ENCODE measurements around the gene SYNE1.
"Not testable (repeated sequence)": the region's sequence is repeated elsewhere in the genome, so short reads cannot be mapped to it uniquely, and the experiment has no call there.

Gene SYNE1, protein sequence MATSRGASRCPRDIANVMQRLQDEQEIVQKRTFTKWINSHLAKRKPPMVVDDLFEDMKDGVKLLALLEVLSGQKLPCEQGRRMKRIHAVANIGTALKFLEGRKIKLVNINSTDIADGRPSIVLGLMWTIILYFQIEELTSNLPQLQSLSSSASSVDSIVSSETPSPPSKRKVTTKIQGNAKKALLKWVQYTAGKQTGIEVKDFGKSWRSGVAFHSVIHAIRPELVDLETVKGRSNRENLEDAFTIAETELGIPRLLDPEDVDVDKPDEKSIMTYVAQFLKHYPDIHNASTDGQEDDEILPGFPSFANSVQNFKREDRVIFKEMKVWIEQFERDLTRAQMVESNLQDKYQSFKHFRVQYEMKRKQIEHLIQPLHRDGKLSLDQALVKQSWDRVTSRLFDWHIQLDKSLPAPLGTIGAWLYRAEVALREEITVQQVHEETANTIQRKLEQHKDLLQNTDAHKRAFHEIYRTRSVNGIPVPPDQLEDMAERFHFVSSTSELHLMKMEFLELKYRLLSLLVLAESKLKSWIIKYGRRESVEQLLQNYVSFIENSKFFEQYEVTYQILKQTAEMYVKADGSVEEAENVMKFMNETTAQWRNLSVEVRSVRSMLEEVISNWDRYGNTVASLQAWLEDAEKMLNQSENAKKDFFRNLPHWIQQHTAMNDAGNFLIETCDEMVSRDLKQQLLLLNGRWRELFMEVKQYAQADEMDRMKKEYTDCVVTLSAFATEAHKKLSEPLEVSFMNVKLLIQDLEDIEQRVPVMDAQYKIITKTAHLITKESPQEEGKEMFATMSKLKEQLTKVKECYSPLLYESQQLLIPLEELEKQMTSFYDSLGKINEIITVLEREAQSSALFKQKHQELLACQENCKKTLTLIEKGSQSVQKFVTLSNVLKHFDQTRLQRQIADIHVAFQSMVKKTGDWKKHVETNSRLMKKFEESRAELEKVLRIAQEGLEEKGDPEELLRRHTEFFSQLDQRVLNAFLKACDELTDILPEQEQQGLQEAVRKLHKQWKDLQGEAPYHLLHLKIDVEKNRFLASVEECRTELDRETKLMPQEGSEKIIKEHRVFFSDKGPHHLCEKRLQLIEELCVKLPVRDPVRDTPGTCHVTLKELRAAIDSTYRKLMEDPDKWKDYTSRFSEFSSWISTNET (N-terminal part only)

DNA sequence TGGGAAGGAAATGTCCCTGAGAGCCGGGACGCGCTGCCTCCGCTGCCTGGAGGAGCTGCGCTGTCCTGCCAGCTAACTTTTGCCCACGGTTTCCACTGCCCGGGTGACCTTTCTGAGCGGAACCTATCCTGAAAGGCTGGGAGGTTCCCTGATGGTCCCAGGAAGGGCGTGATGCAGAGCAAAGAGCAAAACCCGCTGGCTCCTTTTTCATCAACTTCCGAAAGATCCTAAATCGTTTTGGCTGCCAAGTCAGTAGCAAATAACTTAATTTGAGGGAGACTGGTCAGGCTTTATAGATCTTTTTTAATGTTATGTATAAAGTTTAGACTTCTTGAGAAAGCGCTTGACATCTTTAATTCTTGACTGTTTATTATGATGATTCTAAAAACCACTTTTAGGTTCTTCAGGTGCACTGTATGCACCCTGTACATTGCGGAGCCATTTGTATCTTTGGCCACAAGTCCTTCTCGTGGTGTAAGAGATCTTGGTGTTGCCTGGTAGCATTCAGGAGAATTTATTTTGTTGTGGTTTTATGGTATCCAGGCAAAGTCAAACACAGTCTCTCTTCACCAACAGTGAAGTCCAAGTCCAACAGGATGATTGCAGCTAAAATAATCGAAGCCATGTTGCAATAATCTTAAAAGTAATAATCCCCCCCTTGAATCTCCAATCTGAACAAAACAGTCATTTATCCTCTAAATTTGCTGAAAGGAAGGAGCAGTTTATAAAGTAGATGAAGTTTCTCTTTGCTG lies at the start of gene SYNE1:
Gene SYNE1, minus strand, starts transcription at position 67 of the 752 bp plus-strand sequence. CDS start 9,031 bp downstream, outside the sequence.
- no peak for DNase-seq

DNA sequence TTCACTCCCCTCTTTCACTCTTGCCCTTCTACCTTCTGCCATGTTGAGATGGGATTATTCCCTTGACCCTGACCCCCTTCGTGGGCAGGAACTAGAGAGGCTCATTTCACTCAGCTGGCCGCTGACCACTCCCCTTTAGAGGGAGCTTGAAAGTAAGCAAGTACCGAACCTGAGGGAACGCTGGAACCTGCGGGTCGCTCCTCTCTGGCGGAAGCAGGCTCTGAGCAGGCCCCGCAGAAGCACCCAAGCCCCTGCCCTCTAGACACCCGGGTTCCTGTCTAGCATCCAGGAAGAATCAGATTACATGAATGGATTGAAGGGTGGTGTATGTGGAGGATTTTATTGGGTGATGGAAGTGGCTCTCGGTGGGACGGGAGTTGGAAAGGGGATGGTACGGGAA lies 48.7 kb upstream of the SYNE1 start:
- no peak for DNase-seq

DNA sequence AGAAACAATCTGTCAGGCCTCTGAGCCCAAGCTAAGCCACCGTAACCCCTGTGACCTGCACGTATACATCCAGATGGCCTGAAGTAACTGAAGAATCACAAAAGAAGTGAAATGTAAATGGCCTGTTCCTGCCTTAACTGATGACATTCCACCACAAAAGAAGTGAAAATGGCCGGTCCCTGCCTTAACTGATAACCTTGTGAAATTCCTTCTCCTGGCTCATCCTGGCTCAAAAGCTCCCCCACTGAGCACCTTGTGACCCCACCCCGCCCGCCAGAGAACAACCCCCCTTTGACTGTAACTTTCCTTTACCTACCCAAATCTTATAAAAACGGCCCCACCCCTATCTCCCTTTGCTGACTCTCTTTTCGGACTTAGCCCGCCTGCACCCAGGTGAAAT lies 45.8 kb upstream of the SYNE1 start:
- not testable (repeated sequence) for DNase-seq

DNA sequence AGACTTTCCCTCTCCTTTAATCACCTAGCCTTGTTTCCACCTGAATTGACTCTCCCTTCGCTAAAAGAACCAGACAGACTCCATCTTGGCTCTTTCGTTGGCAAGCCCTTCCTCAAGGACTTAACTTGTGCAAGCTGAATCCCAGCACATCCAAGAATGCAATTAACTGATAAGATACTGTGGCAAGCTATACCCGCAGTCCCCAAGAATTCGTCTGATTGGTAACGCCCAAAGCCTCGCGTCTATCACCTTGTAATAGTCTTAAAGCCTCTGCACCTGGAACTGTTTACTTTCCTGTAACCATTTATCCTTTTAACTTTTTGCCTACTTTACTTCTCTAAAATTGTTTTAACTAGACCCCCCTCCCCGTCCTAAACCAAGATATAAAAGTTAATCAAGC lies 45.0 kb upstream of the SYNE1 start:
- DNase-seq: no peak

DNA sequence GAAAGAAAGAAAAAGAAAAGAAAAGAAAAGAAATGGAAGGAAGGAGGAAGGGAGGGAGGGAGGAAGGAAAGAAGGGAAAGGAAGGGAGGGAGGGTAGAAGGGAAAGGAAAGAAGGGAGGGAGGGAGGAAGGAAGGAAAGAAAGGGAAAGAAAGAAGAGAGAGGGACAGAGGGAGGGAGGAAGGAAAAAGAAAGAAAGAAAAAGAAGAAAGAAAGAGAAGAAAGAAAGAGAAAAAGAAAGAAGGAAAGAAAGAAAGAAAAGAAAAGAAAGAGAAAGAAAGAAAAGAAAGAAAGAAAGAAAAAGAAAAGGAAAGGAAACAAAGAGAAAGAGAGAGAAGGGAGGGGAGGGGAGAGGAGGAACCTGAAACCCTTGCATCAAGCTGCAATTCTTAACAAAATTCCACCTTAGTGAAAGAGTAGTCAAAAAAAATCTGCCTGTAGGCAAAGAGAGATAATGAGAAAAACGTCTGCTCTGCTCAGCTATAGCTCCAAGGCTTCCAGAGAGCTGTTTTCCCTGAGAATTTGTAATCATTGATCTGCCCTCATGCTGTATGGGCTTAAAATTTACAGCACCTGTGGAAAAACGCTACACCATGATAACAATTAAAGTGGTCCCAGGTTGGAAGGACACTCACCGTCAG lies 43.8 kb upstream of the SYNE1 start:
- DNase-seq: no peak

DNA sequence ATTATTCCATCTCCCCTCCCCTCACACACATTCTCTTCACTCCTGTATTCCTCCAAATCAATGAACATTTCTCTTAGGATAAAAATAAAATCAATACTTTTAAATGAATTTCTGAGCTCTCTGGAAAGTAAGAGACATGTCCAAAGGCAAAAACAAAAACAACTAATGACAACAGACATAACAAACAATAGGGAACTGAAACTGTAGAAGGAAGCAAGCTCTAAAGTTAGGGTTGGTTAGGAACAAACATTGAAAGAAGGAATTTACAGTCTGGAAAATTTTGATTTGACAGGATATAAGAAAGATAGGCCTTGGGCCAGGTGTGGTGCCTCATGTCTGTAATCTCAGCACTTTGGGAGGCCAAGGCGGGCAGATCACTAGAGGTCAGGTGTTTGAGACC lies 43.0 kb upstream of the SYNE1 start:
- DNase-seq: no peak

DNA sequence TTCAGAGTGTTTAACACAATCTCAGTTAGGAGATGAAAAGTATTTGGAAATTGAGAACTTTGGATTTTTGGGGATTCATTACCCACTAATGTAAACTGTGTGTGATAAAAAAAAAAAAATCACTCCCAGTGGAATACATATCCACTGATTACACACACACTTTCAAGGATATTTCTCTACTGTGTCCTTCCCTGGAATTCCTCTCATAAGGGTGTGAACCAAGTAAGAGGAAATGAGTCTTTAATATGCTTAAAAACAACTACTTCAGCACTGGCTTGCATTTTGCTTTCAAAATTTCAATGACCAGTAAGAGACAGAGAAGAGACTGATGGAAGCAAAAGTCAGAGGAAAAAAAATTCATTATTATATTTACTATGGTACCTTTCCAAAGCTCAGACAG lies 36.1 kb upstream of the SYNE1 start:
- no peak for DNase-seq

DNA sequence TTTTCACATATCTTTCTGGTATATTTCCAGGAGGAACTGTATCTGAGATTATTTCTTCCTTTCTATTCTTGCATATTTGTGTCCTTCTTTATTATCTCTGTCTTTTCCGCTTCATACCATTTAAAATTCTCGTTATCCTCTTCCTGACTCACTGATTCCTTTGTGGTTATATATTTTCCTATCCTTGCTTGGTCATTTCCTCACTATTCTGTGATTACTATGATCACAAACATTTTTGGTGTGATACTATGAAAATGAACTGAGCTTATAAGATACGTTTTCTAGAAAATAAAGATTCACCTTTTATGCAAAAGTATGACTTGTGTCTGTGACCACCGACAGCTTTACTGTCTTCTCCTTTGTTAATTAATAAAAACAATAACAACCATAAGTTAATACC lies 34.0 kb upstream of the SYNE1 start:
- no peak for DNase-seq

DNA sequence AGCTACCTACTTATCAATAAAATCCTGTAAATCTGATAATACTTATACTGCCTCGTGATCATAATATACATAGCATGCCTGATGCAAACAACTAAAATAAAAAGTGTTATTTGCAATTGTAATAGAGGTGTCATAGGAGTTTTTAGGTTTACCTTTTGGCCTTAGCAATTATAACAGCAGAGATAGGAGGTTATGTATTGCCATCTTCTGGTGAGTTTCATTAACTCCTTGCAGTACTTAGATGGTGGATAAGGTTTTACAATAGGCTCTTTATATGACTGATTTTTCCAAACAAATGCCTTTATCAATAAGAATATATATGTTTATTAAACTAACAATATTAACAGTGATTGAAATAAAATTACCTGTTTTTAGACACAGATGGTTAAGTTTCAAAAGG lies 32.7 kb upstream of the SYNE1 start:
- no peak for DNase-seq

DNA sequence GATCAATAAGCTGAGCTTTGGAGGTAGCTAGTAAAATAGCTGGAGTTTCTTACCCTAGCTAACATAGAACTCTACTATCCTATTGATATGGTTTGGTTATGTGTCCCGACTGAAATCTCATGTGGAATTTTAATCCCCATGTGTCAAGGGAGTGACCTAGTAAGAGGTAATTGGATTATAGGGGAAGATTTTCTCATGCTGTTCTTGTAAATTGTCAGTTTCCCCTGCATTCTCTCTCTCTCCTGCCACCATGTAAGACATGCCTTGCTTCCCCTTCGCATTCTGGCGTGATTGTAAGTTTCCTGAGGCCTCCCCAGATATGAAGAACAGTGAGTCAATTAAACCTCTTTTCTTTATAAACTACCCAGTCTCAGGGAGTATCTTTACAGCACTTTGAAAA lies 24.6 kb upstream of the SYNE1 start:
- no peak for DNase-seq

DNA sequence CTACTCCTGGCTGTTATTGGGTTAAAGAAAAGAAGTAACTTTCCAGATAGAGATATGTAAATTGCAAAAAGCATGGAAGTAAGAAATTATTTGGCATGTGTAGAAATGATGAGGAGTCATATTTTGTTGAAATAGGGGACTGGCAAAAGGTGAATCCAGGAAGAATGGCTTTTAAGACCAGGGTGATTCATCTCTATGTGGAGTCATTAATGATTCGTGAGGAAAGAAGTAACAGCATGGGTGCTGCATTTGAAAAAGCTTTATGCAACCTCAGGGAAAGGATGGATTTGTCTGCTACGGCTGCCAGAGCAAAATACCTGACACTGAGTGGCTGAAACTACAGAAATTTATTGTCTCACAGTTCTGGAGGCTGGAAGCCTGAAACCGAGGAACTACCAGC lies 14.8 kb upstream of the SYNE1 start:
- no peak for DNase-seq

DNA sequence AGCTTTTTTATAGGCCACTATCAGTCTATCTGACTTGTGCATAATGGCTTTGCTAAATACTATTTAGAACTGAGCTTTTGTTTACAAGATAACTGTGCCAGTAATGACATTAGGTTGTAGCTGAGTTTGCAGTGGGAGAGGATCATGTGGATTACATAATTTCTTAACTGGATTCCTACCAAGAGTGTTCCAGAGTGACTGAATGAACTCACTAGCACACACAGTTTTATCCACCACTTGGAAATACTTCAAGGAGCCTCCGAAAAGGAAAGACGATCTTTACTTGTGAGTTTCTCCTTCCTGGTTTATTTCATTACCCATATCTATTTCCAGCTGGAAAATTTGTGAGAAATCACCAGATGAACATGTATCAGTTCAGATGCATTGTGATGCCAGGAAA lies 10.9 kb upstream of the SYNE1 start:
- no peak for DNase-seq

DNA sequence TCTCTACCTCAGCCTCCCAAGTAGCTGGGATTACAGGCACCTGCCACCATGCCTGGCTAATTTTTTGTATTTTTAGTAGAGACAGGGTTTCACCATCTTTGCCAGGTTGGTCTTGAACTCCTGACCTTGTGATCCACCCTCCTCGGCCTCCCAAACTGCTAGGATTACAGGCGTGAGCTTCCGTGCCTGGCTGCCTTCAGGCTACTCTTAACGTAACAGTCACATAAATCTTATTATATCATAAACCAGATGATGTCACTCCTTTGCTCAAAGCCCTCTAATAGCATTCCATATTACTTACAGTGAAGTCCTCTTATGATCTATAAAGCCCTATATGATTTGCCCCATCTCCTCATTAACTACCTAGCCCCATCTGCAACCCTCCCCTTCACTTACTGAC lies 9.6 kb upstream of the SYNE1 start:
- not testable (repeated sequence) for DNase-seq

DNA sequence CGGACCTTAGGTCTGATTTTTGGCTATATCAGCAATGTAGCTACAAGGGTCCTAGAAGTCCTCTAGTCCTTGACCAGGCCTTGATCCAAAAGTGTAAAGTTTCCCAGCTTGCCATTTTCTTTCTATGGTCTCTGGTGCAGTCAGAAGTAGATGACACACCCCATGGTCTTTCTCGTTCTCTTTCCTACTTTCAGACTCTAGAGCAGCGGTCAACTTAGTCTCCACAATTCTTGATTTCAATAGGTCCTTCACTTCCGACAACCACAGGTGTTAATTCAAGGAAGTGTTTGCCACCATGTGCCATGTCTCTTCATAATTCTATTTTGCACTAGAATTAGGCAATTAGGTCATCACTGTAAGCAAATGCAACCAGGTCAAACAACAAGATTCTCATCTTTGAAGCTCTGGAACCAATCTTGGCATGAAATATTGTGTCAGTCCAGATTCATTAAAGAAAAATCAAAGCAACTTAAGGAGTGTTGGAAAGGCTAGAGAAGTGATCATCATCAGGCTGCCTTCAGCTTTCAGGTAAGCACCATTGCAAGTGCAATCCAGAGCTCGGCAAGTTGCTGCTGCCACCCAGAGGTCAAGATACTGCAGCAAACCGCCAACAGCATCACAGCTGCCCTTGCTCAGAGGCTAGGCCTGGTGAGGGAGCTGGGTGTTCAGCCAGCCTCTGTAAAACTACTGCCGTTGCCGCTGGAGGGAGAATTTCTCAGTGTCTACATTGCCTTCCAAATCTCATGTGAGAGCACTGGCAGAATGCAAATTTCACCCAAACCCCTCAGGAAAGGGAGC lies 5.6 kb upstream of the SYNE1 start:
- DNase-seq: peak; percentile 78

DNA sequence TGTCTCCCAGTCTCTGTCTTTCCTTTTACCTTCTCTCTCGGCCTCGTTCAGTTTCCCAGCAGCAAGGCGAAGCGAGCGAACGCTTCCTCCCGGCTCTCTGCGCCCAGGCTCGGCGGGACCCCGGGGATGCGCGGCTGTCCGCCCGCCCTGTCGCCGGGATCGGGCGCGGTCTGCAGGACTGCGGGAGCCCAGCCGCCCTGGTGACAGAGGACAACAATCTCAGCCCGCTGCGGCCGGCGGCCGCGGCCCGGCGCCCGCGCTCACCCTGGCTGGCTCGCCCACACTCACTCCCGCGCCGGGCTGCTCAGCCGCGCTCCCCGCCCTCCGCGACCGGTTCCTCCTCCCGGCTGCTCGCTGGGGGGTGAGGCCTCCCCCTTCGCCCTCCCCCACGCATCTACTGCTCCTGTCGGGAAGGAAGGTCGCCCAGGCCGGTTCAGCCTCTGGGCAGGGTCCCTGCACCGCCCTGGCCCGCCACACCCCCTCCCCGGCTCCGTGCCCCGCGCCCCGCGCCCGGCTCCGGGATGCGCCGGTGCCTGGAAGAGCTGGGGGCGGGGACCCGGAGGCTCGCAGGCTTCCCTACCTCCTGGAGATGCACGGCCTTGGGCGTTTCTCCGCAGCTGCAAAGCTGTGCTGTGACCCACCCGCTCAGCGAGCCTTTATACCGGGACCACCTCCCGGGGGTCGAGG lies 410 bp downstream of the SYNE1 start:
- DNase-seq: no peak

DNA sequence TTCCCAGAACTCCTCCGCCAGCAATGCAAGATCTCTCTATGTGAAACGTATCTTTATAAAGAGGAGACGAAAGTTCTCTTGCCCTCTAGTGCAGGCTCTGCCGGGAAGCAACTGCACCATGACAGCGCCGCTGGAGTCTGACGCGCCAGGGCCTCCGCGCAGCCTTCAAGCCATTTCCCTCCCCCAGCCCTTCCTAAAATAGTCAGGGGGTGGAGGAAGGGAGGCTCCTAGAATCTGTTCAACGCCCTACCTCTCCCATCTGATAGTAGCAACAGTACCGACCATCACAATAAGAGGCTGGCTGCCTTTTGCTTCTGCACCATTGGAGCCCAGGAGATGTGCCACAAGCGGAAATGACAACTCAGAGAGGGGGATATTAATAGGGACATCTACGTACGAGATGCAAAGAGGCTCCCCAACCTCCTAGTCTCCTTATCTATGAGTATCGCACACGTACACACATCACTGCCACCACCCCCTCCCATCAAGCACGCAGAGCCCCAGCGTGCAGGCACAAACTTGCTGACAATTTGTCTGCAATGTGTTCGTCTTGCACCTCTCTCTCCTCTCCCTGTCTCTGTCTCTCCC lies 1.0 kb downstream of the SYNE1 start:
- DNase-seq: no peak

DNA sequence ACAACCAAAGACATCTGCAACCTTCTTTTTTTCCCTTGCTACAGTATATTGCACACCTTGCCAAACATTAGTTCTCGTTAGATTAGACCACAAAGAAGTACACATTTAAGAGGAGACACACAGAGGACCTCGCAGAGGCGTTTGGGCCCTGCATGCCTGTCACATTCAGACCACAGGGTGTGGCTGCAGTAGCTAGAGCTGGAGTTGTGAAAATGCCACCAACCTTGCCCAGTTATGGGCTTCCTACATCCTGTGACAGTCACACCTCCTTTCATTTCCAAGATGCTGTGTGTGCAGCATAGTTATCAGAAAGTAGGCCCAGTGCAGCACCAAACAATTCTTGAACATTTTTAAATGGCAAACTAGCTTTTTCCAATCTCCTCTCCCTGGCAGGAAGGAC lies 2.4 kb downstream of the SYNE1 start:
- no peak for DNase-seq

DNA sequence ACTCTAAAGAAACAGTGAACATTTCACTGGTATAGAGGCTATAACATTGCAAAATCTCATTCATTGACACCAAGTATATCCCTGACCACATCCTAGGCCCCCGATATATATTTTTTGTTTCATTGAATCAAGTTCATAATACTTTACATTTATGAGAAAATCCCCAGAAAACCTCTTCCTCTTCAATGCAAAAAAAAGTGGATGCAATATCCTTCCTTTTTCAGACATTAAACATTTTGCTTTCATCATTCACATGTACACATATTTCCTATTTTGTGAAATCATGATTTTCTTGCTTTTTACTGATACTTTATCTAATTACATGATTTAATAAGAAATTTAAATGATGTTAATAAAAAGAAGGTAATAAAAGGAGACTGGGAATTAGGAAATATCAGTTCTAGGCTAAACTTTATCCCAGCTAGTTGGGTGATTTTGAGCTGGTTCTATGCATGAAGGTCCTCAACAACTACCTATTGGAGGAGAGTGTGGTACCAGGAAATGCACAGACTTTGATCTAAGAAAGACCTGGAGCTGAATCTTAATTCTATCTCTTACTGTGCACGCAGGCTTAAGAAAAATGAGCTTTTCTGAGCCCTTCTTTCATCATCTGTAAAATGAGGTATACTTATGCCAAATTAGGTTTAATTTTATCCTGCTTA lies 4.9 kb downstream of the SYNE1 start:
- DNase-seq: no peak

DNA sequence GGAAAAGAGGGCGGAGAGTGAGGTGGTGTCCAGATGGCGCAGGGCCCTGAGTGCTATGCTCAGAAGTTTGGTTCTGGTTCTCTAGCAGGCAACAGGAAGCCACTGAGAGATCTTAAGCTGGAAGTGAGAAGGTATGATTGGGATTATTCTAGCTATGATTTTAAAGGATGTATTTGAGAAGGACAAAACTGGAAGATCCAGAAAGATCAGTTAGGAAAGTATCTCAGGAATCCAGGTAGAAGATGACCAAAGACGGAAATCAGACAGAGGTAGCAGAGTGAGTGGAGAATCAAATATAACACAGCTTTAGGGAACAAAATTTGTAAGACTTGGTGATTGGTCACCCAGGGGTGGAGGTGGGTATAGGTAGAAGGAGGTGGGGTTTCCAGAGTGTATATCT lies 5.8 kb downstream of the SYNE1 start:
- DNase-seq: no peak

DNA sequence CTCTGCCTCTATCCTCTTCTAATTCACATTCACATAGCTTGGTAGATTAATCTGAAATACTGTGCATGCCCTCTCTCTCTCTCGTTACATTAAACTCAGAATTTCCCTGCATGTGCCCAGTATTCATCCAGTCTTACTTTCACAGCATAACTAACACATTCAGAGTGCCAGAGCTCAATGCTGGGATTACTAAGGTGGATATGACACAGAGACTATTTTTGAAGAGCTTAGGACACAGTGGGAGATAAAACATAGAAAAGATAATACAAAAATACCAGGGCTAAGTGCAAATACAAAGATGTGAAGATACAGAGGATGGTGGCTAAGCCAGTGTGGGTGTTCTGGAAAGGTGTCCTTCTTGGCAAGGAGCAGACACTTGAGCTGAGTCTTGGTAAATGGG lies 6.3 kb downstream of the SYNE1 start:
- DNase-seq: no peak

All from NCI-H1436 treated with DMSO at 0.1 percent for 48 hours (cell line).